Ascending aorta (tissue), 2 donors: ENCODE measurements around the gene RNF41. TPM values are rescaled to one million over a fixed set of nuclear protein-coding genes. Genes with fewer than 3 reads are reported as not detected.

Experiments used
- DNase-seq, 2 donors: peaks; one replicate each; pipeline ENCODE4 v3.0.0-alpha.2; 2019; ENCODE audit warnings: low spot score in 2 of 2
- H3K27ac ChIP-seq, 2 donors: fragments of 200-600 bp; sonication (generic); one replicate each; pipeline ENCODE4 v1.5.1; 2016 to 2017; ENCODE audit warnings: mild to moderate bottlenecking in 1 of 2
- H3K27me3 ChIP-seq: fragments of 200-600 bp; sonication (generic); one replicate; pipeline ENCODE4 v1.5.1; 2017
- H3K36me3 ChIP-seq, 2 donors: fragments of 200-600 bp; sonication (generic); one replicate each; pipeline ENCODE4 v1.5.1; 2016
- H3K4me1 ChIP-seq, 2 donors: fragments of 200-600 bp; sonication (generic); one replicate each; pipeline ENCODE4 v1.5.1; 2016 to 2017; ENCODE audit warnings: mild to moderate bottlenecking in 1 of 2
- H3K4me3 ChIP-seq, 2 donors: fragments of 200-600 bp; sonication (generic); one replicate each; pipeline ENCODE4 v1.5.1; 2016 to 2017; ENCODE audit warnings: mild to moderate bottlenecking in 1 of 2
- H3K9me3 ChIP-seq, 2 donors: fragments of 200-600 bp; sonication (generic); one replicate each; pipeline ENCODE4 v1.5.1; 2016
- intact Hi-C: fragments of 100-400 bp; cut with DNase I; formaldehyde crosslinking; loops from one replicate; pipeline ENCODE4 v1.15.1; 2023
- total RNA-seq: library from RNA; depleted of rRNA; stranded (reverse); fragments of >200 nt; gene quantifications from one replicate; pipeline ENCODE4 v1.1.0, GENCODE V29; 2016
- TF ChIP-seq, protein P1 (sequence below), 3 experiments: fragments of 200-600 bp in 2 of 3; fragments of 450-650 bp in 1 of 3; sonication (generic) in 2 of 3; IDR thresholded peaks; one replicate each; pipeline ENCODE4 v1.5.1; 2016 to 2019; ENCODE audit warnings: antibody characterized with exemption in 3 of 3, mild to moderate bottlenecking in 1 of 3, moderate library complexity in 1 of 3

Gene RNF41
- total RNA-seq, 1 donor from 2014 or later = 50.3 TPM

DNA sequence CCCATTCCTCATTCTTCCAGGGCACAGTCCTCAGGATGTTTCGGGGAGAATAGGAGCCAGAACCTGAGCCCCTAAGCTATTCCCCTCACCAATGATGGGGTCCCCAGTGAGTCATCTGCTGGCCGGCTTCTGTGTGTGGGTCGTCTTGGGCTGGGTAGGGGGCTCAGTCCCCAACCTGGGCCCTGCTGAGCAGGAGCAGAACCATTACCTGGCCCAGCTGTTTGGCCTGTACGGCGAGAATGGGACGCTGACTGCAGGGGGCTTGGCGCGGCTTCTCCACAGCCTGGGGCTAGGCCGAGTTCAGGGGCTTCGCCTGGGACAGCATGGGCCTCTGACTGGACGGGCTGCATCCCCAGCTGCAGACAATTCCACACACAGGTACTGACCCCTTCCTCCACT lies 9.5 kb upstream of the RNF41 start:
- intact Hi-C loops = no loop called here
- Histone ChIP-seq H3K4me3 (no peak overlapping the region), H3K4me1 (no peaks in the 10 kb centered on the region), H3K27me3 (no peaks in the 10 kb centered on the region), H3K9me3 (no peaks in the 10 kb centered on the region), H3K36me3 (peaks cover 0 to 15% of the 10 kb centered on the region in 2 donors), H3K27ac (no peak overlapping the region)
- DNase-seq = no peak
- TF ChIP-seq, protein P1, sequence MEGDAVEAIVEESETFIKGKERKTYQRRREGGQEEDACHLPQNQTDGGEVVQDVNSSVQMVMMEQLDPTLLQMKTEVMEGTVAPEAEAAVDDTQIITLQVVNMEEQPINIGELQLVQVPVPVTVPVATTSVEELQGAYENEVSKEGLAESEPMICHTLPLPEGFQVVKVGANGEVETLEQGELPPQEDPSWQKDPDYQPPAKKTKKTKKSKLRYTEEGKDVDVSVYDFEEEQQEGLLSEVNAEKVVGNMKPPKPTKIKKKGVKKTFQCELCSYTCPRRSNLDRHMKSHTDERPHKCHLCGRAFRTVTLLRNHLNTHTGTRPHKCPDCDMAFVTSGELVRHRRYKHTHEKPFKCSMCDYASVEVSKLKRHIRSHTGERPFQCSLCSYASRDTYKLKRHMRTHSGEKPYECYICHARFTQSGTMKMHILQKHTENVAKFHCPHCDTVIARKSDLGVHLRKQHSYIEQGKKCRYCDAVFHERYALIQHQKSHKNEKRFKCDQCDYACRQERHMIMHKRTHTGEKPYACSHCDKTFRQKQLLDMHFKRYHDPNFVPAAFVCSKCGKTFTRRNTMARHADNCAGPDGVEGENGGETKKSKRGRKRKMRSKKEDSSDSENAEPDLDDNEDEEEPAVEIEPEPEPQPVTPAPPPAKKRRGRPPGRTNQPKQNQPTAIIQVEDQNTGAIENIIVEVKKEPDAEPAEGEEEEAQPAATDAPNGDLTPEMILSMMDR (IDR thresholded peaks at IDR 0.05) = no peak

DNA sequence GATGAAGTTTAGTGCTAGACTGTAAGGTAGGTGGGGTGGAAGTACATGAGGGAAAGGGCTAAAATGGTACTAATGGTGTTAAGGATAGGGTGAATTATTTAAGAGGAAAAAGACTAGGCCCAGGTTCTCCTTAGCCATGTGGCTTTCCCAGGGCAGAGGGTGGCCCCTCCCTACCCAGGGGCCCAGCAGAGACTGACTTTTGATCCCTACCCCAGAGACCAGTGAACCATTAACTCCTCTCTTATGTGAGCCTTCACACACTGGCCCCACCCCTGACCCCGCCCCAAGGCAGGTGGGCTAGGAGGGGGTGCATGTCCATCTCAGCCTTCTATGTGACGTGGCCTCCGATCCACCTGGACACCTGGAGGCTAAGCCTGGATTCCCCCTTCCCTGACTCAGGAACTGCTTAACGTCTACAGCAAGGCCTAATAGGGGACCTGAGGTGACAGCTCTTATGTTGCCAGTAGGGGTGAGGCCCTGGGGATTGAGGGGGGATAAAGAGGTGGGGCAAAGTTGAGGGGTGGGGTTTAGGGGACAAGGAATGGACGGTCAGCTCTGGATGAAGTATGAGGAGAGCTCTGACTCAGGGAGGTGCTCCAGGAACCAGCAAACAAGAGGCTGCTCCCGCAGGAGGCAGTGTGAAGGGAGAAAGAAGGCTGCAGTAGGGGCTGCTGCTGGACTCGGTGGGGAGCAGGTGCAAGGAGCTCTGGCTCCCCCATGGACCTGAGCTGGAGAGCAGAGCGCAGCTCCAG lies 8.9 kb upstream of the RNF41 start:
- intact Hi-C loops = no loop called here

DNA sequence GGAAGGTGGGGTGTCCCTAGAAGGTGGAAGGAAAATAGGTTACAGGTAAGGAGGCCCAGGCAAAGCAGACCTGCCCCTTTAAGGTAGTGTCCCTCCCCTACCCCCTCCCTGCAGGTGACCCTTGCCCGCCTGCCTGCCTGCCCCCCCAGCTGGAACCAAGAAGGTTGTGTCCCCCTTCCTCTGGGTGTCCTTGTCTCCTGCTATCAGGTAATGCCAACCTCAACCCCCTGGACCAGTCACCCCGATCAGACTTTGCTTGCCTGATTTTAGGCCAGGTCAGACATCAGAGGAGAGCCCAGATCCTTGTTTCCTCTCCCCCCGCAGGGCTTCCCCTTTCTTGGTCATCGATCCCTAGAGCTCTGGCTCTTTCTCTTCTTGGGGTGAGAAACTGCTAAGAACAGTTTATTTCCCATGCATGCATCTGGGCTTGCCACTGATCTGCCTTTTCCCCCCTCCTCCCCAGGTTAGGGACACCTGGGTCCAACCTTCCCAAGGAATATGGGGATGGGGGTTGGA lies 8.3 kb upstream of the RNF41 start, which contains the start of gene SLC39A5:
TSS of gene SLC39A5 (plus strand) at position 136 of the 516 bp plus-strand sequence. CDS start 1,224 bp downstream, outside the sequence.
- Histone ChIP-seq H3K4me1 (peaks cover 0 to under 1% of the 10 kb centered on the region in 2 donors), H3K27ac (no peak within 1 kb of the TSS), H3K27me3 (no peaks in the 10 kb centered on the region), H3K4me3 (no peak within 1 kb of the TSS), H3K9me3 (no peaks in the 10 kb centered on the region), H3K36me3 (peaks cover 0 to 19% of the 10 kb centered on the region in 2 donors)
- DNase-seq = no peak
- intact Hi-C loops = no loop called here
- TF ChIP-seq, protein P1 (IDR thresholded peaks at IDR 0.05) = no peak

More for the DNA sequence above, 8.9 kb upstream of the RNF41 start:
- H3K27ac ChIP-seq = no peak overlapping the region
- H3K27me3 ChIP-seq = no peaks in the 10 kb centered on the region
- no peak overlapping the region for H3K4me3 ChIP-seq
- H3K9me3 ChIP-seq = no peaks in the 10 kb centered on the region
- DNase-seq = no peak
- TF ChIP-seq, protein P1 (IDR thresholded peaks at IDR 0.05) = no peak
- no peaks in the 10 kb centered on the region for H3K4me1 ChIP-seq
- peaks cover 0 to 19% of the 10 kb centered on the region in 2 donors for H3K36me3 ChIP-seq

DNA sequence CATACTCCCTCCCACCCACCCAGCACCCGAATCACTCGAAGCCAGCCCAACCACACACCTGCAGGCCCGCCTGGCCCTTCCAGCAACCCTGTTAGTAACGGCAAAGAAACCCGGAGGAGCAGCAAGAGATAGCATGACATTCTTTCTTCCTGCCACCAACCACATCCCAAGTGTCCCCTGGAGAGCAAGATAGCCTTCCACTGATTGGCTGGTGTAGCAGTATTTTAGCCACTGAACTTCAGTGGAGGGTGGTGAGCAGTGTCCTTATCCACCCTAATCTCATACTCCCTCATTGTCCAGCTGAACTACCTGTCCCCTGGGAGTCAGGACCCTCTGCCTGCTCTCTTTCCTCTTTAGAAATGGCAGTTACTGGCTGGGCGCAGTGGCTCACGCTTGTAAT lies 7.4 kb upstream of the RNF41 start:
- intact Hi-C loops = no loop called here
- no peak overlapping the region for H3K27ac ChIP-seq

DNA sequence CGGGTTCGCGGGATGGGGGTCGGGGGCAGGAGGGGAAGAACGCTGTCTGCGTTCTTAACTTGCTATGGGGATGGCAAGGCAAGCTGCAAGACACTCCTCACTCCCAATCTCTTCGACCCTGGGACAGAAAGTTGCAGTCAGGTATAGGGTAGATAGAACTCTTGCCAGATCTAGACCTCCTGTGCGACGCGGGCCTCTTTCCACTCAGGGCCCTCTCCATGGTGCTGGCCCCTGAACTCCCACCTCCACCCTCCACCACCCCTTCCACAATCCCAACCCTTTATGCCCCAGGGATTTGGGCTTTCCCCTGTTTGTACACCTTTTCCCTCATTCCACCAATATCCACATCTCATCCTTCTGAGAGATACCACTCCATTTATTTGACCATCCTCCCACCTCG lies 3.2 kb upstream of the RNF41 start:
- Histone ChIP-seq H3K4me3 (peak overlapping the region; percentile 69 to 78), H3K27me3 (no peaks in the 10 kb centered on the region), H3K9me3 (no peaks in the 10 kb centered on the region), H3K27ac (peak overlapping the region; percentile 82 to 86), H3K4me1 (peaks cover 8 to 28% of the 10 kb centered on the region in 2 donors), H3K36me3 (peaks cover 0 to 19% of the 10 kb centered on the region in 2 donors)
- DNase-seq = no peak
- TF ChIP-seq, protein P1 (IDR thresholded peaks at IDR 0.05) = no peak
- intact Hi-C loops = loop anchor here (1.0 kb wide), 5 partner anchors 32 to 106 kb away; partner anchors contain the start of genes ANKRD52, CS and SMARCC2

More for the DNA sequence above, 7.4 kb upstream of the RNF41 start:
- H3K36me3 ChIP-seq = peaks cover 0 to 19% of the 10 kb centered on the region in 2 donors
- H3K4me3 ChIP-seq = no peak overlapping the region
- H3K27me3 ChIP-seq = no peaks in the 10 kb centered on the region
- no peak for DNase-seq
- H3K4me1 ChIP-seq = peaks cover 3 to 7% of the 10 kb centered on the region in 2 donors
- H3K9me3 ChIP-seq = no peaks in the 10 kb centered on the region
- TF ChIP-seq, protein P1 (IDR thresholded peaks at IDR 0.05) = no peak
